Measurements from ENCODE around the gene MICAL2.

MICAL2 gene

GRCh38 chr11:12158909-12159308 is 48.5 kb downstream of the MICAL2 start:
- Histone ChIP-seq H3K4me3 (no peak overlapping the region), H3K9ac (no peak overlapping the region), H3K9me3 (no peaks in the 10 kb centered on the region), H3K27me3 (no peaks in the 10 kb centered on the region), H3K4me1 (peaks cover 14% of the 10 kb centered on the region), H4K20me1 (no peaks in the 10 kb centered on the region), H3K27ac (no peak overlapping the region), H3K36me3 (no peaks in the 10 kb centered on the region), H3K4me2 (no peak overlapping the region)
- TF ChIP-seq Cebpa-rat (IDR thresholded peaks at IDR 0.05) = no peak

GRCh38 chr11:12159351-12160099 is 49.1 kb downstream of the MICAL2 start:
- H3K27ac ChIP-seq = no peak overlapping the region

GRCh38 chr11:12160231-12160630 is 49.8 kb downstream of the MICAL2 start:
- Histone ChIP-seq H3K4me3 (no peak overlapping the region), H4K20me1 (no peaks in the 10 kb centered on the region), H3K4me2 (no peak overlapping the region), H3K27ac (no peak overlapping the region), H3K9me3 (no peaks in the 10 kb centered on the region), H3K36me3 (no peaks in the 10 kb centered on the region), H3K9ac (no peak overlapping the region), H3K4me1 (peaks cover 14% of the 10 kb centered on the region), H3K27me3 (no peaks in the 10 kb centered on the region)
- no peak for TF ChIP-seq Cebpa-rat (IDR thresholded peaks at IDR 0.05)

More at GRCh38 chr11:12159351-12160099, 49.1 kb downstream of the MICAL2 start:
- H3K9ac ChIP-seq = no peak overlapping the region
- H3K9me3 ChIP-seq = no peaks in the 10 kb centered on the region
- H3K27me3 ChIP-seq = no peaks in the 10 kb centered on the region
- no peak overlapping the region for H3K4me3 ChIP-seq
- H3K36me3 ChIP-seq = no peaks in the 10 kb centered on the region
- H3K4me1 ChIP-seq = peaks cover 14% of the 10 kb centered on the region
- TF ChIP-seq Cebpa-rat (IDR thresholded peaks at IDR 0.05) = no peak
- no peaks in the 10 kb centered on the region for H4K20me1 ChIP-seq
- no peak overlapping the region for H3K4me2 ChIP-seq

- Histone ChIP-seq H3K4me3 (no peak overlapping the region), H3K4me1 (peaks cover 14% of the 10 kb centered on the region), H4K20me1 (no peaks in the 10 kb centered on the region), H3K9ac (no peak overlapping the region), H3K9me3 (no peaks in the 10 kb centered on the region), H3K4me2 (no peak overlapping the region), H3K27ac (no peak overlapping the region), H3K36me3 (no peaks in the 10 kb centered on the region), H3K27me3 (no peaks in the 10 kb centered on the region)
- TF ChIP-seq Cebpa-rat (IDR thresholded peaks at IDR 0.05) = no peak
These were observed 50.3 kb downstream of the MICAL2 start for GRCh38 chr11:12160680-12161079.

- Histone ChIP-seq H3K27ac (no peak overlapping the region), H3K9ac (no peak overlapping the region)
These were observed 50.7 kb downstream of the MICAL2 start for GRCh38 chr11:12161137-12161536.

GRCh38 chr11:12161603-12162350 is 51.4 kb downstream of the MICAL2 start:
- Histone ChIP-seq H4K20me1 (no peaks in the 10 kb centered on the region), H3K4me3 (no peak overlapping the region), H3K4me2 (no peak overlapping the region), H3K27me3 (no peaks in the 10 kb centered on the region), H3K27ac (no peak overlapping the region), H3K4me1 (peaks cover 9% of the 10 kb centered on the region), H3K9me3 (no peaks in the 10 kb centered on the region), H3K9ac (no peak overlapping the region), H3K36me3 (no peaks in the 10 kb centered on the region)
- TF ChIP-seq Cebpa-rat (IDR thresholded peaks at IDR 0.05) = no peak

More at GRCh38 chr11:12161137-12161536, 50.7 kb downstream of the MICAL2 start:
- H3K4me1 ChIP-seq = peaks cover 14% of the 10 kb centered on the region
- H3K36me3 ChIP-seq = no peaks in the 10 kb centered on the region
- no peak for TF ChIP-seq Cebpa-rat (IDR thresholded peaks at IDR 0.05)
- H3K9me3 ChIP-seq = no peaks in the 10 kb centered on the region
- no peak overlapping the region for H3K4me3 ChIP-seq
- no peak overlapping the region for H3K4me2 ChIP-seq
- H3K27me3 ChIP-seq = no peaks in the 10 kb centered on the region
- no peaks in the 10 kb centered on the region for H4K20me1 ChIP-seq

GRCh38 chr11:12162652-12163051 is 52.3 kb downstream of the MICAL2 start:
- TF ChIP-seq Cebpa-rat (IDR thresholded peaks at IDR 0.05) = no peak

GRCh38 chr11:12163181-12163941 is 53.0 kb downstream of the MICAL2 start:
- Histone ChIP-seq H3K27me3 (no peaks in the 10 kb centered on the region), H3K36me3 (no peaks in the 10 kb centered on the region), H3K4me3 (no peak overlapping the region), H3K9ac (no peak overlapping the region), H4K20me1 (no peaks in the 10 kb centered on the region), H3K4me1 (no peaks in the 10 kb centered on the region), H3K4me2 (no peak overlapping the region), H3K9me3 (no peaks in the 10 kb centered on the region), H3K27ac (no peak overlapping the region)
- TF ChIP-seq Cebpa-rat (IDR thresholded peaks at IDR 0.05) = no peak

More at GRCh38 chr11:12162652-12163051, 52.3 kb downstream of the MICAL2 start:
- no peak overlapping the region for H3K9ac ChIP-seq
- peaks cover under 1% of the 10 kb centered on the region; the same call in 1 of the 2 replicates for H3K4me1 ChIP-seq
- no peak overlapping the region for H3K27ac ChIP-seq
- no peaks in the 10 kb centered on the region for H3K36me3 ChIP-seq
- H3K4me3 ChIP-seq = no peak overlapping the region
- H4K20me1 ChIP-seq = no peaks in the 10 kb centered on the region
- no peak overlapping the region for H3K4me2 ChIP-seq
- H3K27me3 ChIP-seq = no peaks in the 10 kb centered on the region
- no peaks in the 10 kb centered on the region for H3K9me3 ChIP-seq

- Histone ChIP-seq H3K4me1 (no peaks in the 10 kb centered on the region), H3K27ac (no peak overlapping the region), H3K9ac (no peak overlapping the region), H3K9me3 (no peaks in the 10 kb centered on the region), H3K27me3 (no peaks in the 10 kb centered on the region), H3K36me3 (no peaks in the 10 kb centered on the region), H3K4me2 (no peak overlapping the region), H3K4me3 (no peak overlapping the region), H4K20me1 (no peaks in the 10 kb centered on the region)
- no peak for TF ChIP-seq Cebpa-rat (IDR thresholded peaks at IDR 0.05)
These were observed 53.9 kb downstream of the MICAL2 start for GRCh38 chr11:12164061-12165014.

Data from BLaER1 (cell line).